Stomach (tissue), 9 donors: ENCODE data around the gene IFNL1. TPM values are rescaled to one million over a fixed set of nuclear protein-coding genes. Genes with fewer than 3 reads are reported as not detected.

ENCODE experiments used
- DNase-seq, 2 donors: peaks; one replicate each; pipeline versions ENCODE4 v3.0.0 to v3.0.0-alpha.2; 2013 to 2019
- H3K27ac ChIP-seq, 5 donors: fragments of 200-600 bp in 4 of 5; sonication (generic) in 4 of 5; one replicate each; pipeline ENCODE4 v1.5.1; 2013 to 2019; ENCODE audit warnings: mild to moderate bottlenecking in 1 of 5, moderate library complexity in 1 of 5
- H3K27me3 ChIP-seq, 3 donors: fragments of 200-600 bp; sonication (generic); one replicate each; pipeline ENCODE4 v1.5.1; 2017 to 2019; ENCODE audit warnings: mixed run types in 1 of 3
- H3K36me3 ChIP-seq, 4 donors: fragments of 200-600 bp; sonication (generic); 1 replicate in 3 of 4; 2 replicates in 1 of 4; pipeline ENCODE4 v1.5.1; 2016 to 2019
- H3K4me1 ChIP-seq, 4 donors: fragments of 200-600 bp; sonication (generic); one replicate each; pipeline ENCODE4 v1.5.1; 2016 to 2019
- H3K4me3 ChIP-seq, 4 donors: fragments of 200-600 bp; sonication (generic) in 3 of 4; one replicate each; pipeline ENCODE4 v1.5.1; 2016 to 2019; ENCODE audit warnings: mild to moderate bottlenecking in 1 of 4
- H3K9me3 ChIP-seq, 4 donors: fragments of 200-600 bp; sonication (generic); one replicate each; pipeline ENCODE4 v1.5.1; 2016 to 2019
- EP300 ChIP-seq: sonication (generic); formaldehyde crosslinking; IDR thresholded peaks from one replicate; pipeline ENCODE4 v1.6.1; 2017; ENCODE audit warnings: antibody characterized with exemption
- POLR2A ChIP-seq, 4 donors: fragments of 450-650 bp; IDR thresholded peaks; one replicate each; pipeline ENCODE4 v1.6.1; 2016; ENCODE audit warnings: antibody characterized with exemption in 4 of 4, control low read depth in 2 of 4, mild to moderate bottlenecking in 1 of 4, moderate library complexity in 1 of 4
- POLR2AphosphoS5 ChIP-seq, 3 donors: sonication (generic); formaldehyde crosslinking; IDR thresholded peaks; one replicate each; pipeline ENCODE4 v1.6.1; 2016; ENCODE audit warnings: antibody characterized with exemption in 3 of 3
- WGBS, 5 donors: extraction: QIAGEN DNeasy Blood & Tissue Kit in 3 of 5; methylation state at CpG; one replicate each; pipeline versions ENCODE4 v1.1.5 to v1.1.7; 2013 to 2018; 5-methylcytosine and 5-hydroxymethylcytosine counted together
- intact Hi-C: fragments of 100-400 bp; cut with DNase I; formaldehyde crosslinking; loops from one replicate; pipeline ENCODE4 v1.15.1; 2023; ENCODE audit warnings: low total_unique reads
- polyA plus RNA-seq, 3 donors: library from polyadenylated mRNA; stranded (reverse); fragments of 200-250 nt; gene quantifications; one replicate each; pipeline ENCODE4 v1.2.3, GENCODE V29; 2013
- total RNA-seq, 5 donors: library from RNA; depleted of rRNA; stranded (reverse); fragments of >200 nt; gene quantifications; one replicate each; pipeline versions ENCODE4 v1.1.0 to v1.2.3, GENCODE V29; 2014 to 2016
- TF ChIP-seq, protein P1 (sequence below), 7 experiments: fragments of 450-650 bp in 4 of 7; fragments of 200-600 bp in 3 of 7; sonication (generic) in 3 of 7; IDR thresholded peaks; one replicate each; pipeline ENCODE4 v1.5.1; 2016 to 2019; ENCODE audit warnings: antibody characterized with exemption in 7 of 7, control low read depth in 2 of 7, mild to moderate bottlenecking in 1 of 7
- donor health status: healthy with polysubstance abuse.
- donor health status: Bipolar disorder and iron deficiency.
- donor health status: healthy.

Gene IFNL1
- total and polyA plus RNA-seq, 8 donors: not detected

DNA sequence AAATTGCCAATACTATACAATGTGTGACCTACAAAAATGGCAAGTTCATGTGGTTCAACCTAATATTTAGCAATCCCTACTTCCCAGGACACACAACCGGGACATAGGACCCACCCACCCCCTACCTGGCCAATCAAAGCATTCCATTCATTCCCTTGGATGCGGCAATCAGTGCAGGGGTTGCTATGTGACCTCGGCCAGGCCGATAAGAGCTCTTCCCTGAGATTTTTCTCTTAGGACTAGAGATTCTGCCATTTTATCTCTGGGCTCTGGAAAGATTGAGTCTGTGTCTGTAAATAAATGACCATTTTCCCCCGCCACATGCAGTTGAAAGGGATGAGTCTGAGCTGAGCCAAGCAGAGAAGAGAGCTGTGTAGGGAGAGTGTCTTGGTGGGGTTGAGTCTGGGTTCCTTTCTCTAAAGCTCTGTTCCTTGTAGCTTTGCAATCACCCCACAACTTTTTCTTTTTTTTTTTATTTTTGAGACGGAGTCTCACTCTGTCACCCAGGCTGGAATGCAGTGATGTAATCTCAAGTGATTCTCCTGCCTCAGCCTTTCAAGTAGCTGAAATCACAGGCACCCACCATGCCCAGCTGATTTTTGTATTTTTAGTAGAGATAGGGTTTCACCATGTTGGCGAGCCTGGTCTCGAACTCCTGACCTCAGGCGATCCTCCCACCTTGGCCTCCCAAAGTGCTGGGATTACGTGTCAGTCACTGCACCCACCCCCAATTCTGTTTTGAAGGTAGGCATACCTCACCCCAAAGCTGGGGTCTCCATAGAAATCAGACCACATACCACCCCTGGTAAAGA, 7.4 kb downstream of the IFNL1 start:
- H3K4me1 ChIP-seq: peaks cover 12 to 18% (median 18%) of the 10 kb centered on the region in 4 donors
- DNase-seq: no peak
- no peaks in the 10 kb centered on the region for H3K36me3 ChIP-seq
- WGBS, 5 donors: 40 to 46% (median 42%) methylated on average over 10 of the region's 10 CpGs
- intact Hi-C loops: no loop called here
- H3K27me3 ChIP-seq: peaks cover 13 to 58% (median 36%) of the 10 kb centered on the region in 3 donors
- no peaks in the 10 kb centered on the region for H3K9me3 ChIP-seq
- H3K4me3 ChIP-seq: no peak overlapping the region
- no peak for TF ChIP-seq POLR2A (IDR thresholded peaks at IDR 0.05)
- no peak for TF ChIP-seq EP300
- TF ChIP-seq POLR2AphosphoS5 (IDR thresholded peaks at IDR 0.05): no peak
- TF ChIP-seq, protein P1, sequence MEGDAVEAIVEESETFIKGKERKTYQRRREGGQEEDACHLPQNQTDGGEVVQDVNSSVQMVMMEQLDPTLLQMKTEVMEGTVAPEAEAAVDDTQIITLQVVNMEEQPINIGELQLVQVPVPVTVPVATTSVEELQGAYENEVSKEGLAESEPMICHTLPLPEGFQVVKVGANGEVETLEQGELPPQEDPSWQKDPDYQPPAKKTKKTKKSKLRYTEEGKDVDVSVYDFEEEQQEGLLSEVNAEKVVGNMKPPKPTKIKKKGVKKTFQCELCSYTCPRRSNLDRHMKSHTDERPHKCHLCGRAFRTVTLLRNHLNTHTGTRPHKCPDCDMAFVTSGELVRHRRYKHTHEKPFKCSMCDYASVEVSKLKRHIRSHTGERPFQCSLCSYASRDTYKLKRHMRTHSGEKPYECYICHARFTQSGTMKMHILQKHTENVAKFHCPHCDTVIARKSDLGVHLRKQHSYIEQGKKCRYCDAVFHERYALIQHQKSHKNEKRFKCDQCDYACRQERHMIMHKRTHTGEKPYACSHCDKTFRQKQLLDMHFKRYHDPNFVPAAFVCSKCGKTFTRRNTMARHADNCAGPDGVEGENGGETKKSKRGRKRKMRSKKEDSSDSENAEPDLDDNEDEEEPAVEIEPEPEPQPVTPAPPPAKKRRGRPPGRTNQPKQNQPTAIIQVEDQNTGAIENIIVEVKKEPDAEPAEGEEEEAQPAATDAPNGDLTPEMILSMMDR (IDR thresholded peaks at IDR 0.05): no peak
- H3K27ac ChIP-seq: no peak overlapping the region

DNA sequence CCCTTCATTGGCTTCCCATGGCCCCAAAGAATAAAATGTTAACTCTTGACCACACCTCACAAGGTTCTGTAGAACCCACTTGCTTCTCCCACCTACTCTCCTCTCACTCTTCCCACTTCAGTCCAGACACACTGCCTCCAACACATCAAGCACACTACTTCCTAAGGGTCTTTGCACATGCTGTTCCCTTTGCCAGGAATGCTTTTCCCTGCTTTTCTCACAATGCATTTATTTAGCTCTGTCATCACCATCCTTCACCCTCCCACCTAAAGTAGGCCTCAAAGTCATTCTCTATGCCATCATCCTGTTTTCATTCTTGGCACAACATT, 7.9 kb downstream of the IFNL1 start:
- TF ChIP-seq POLR2AphosphoS5 (IDR thresholded peaks at IDR 0.05): no peak
- no peak for TF ChIP-seq EP300
- TF ChIP-seq POLR2A (IDR thresholded peaks at IDR 0.05): no peak
- TF ChIP-seq, protein P1 (IDR thresholded peaks at IDR 0.05): no peak
- H3K27ac ChIP-seq: no peak overlapping the region
- H3K9me3 ChIP-seq: no peaks in the 10 kb centered on the region
- DNase-seq: no peak
- H3K27me3 ChIP-seq: peaks cover 13 to 64% (median 40%) of the 10 kb centered on the region in 3 donors
- H3K36me3 ChIP-seq: no peaks in the 10 kb centered on the region
- peaks cover 12 to 19% (median 18%) of the 10 kb centered on the region in 4 donors for H3K4me1 ChIP-seq
- intact Hi-C loops: no loop called here
- no peak overlapping the region for H3K4me3 ChIP-seq

DNA sequence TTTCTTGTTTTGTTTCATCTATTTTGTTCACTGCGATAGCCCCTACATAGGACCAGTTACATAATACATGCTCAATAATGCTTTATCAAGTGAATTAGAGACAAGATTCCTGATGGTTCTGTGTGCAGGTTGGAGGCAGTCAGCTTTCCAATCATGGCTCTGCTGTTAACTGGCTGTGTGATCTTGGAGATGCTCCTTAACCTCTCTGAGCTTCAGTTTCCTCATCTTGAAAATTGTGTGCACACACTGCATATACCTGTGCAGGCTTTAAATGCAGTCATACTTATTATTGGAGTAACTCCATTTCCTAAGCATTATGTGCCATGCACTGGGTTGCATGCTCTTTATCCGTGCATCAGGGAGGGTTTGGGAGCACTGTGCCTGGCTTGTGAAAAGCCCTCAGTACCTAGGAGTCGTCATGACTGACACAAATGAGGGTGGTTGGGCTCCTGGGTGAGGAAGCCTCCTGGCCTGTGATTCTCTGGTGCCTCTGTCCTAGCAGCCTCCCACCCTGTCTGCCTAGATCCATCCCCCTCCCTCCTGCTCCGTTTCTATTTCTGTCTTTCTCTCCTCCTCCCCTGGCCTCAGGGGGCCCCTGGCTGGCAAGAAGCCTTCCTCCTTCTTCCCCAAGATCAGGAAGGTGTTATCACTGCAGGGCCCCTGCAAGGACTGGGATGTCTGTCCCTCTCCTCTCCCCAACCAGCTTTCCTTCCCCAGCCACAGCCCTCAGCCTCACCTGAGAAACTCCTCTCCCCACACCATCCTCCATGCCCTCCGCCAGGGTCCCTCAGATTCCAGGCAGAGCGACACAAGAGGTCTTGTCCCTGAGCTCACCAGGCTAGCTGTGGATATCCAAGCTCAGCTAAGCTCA, 8.7 kb downstream of the IFNL1 start:
- Histone ChIP-seq H3K9me3 (no peaks in the 10 kb centered on the region), H3K4me1 (peaks cover 12 to 19% (median 18%) of the 10 kb centered on the region in 4 donors), H3K36me3 (no peaks in the 10 kb centered on the region), H3K27me3 (peaks cover 13 to 65% (median 40%) of the 10 kb centered on the region in 3 donors), H3K4me3 (no peak overlapping the region), H3K27ac (no peak overlapping the region)
- DNase-seq: no peak
- 45 to 50% (median 49%) methylated on average over 6 of the region's 6 CpGs for WGBS, 5 donors
- no peak for TF ChIP-seq POLR2A (IDR thresholded peaks at IDR 0.05)
- no peak for TF ChIP-seq EP300
- TF ChIP-seq, protein P1 (IDR thresholded peaks at IDR 0.05): no peak
- no peak for TF ChIP-seq POLR2AphosphoS5 (IDR thresholded peaks at IDR 0.05)
- intact Hi-C loops: no loop called here

DNA sequence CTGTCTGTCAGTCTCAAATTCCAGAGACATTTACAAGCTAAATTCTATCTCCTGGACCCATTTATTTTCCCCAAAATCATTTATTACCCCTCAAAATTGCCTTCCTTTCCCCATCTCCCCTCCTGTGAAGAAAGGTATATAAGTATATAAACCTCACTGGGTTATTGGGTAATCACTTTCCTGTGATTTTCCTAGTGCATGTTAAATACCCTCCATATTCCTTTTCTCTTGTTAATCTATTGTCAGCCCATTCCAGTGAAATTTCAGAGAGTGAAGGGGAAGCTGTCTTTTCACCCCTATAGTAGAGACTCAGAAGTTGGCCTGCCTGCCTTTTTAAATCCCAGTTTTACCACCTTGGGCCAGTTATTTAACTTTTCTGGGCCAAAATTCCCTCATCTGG, 9.9 kb downstream of the IFNL1 start:
- intact Hi-C loops: no loop called here
- H3K4me3 ChIP-seq: no peak overlapping the region
- peaks cover 12 to 19% (median 18%) of the 10 kb centered on the region in 4 donors for H3K4me1 ChIP-seq
- H3K27ac ChIP-seq: no peak overlapping the region
- DNase-seq: no peak
- H3K27me3 ChIP-seq: peaks cover 13 to 65% (median 40%) of the 10 kb centered on the region in 3 donors
- H3K36me3 ChIP-seq: no peaks in the 10 kb centered on the region
- H3K9me3 ChIP-seq: no peaks in the 10 kb centered on the region
- TF ChIP-seq EP300: no peak
